ENCODE results near the gene PLEKHO1.
A peak's percentile ranks its signal among the peaks of the same experiment; 100 is the strongest.

PLEKHO1 gene, protein sequence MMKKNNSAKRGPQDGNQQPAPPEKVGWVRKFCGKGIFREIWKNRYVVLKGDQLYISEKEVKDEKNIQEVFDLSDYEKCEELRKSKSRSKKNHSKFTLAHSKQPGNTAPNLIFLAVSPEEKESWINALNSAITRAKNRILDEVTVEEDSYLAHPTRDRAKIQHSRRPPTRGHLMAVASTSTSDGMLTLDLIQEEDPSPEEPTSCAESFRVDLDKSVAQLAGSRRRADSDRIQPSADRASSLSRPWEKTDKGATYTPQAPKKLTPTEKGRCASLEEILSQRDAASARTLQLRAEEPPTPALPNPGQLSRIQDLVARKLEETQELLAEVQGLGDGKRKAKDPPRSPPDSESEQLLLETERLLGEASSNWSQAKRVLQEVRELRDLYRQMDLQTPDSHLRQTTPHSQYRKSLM

DNA sequence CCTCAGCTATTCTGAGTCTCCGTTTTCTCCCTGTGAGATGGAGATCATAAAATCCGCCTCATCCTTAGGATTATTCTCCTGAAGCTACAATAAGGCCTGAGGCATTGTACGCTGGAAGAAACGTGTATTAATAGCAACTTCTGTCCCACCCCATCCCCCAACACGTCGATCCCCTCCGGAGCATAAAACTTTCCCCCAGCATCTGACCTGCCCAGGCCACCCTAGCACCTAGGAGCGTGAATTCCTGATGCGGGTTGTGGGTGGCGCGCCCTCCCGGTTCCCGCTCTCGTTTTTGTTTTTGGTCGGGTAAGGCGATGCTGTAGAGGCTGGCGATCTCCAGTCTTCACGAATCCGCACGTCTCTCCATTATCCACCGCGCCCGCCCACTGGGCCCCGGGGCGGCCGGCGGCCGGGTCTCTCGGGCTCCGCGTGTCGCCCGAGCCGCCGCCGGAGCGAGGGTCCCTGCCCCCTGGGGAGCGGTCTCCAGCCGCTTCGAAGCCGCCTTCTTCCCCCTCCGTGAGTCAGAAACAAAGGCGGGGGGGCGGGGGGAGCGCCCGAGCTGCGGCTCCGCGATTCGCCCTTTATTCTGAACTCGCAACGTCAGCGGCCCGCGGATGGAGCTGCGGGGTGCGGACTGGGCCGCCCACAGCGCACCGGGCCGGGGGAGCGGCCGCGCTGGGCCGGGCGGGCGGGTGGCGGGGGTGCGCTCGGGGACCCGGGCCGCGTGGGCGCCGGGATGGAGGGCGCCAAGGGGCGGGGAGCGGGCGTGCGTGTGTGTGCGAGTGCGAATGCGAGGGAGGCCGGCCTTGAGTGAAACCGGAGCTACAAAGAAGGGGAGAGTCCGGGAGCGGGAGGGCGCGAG lies at the start of gene PLEKHO1:
Gene PLEKHO1 (plus strand): TSS at position 646 of the 862 bp plus-strand sequence. CDS start 342 bp downstream, outside the sequence.
- DNase-seq, result peak; percentile 90 to 97
- no peaks in the 10 kb centered on the region for H3K9me3 ChIP-seq
- peaks cover 0 to 40% (median 23%) of the 10 kb centered on the region in 4 donors for H3K4me1 ChIP-seq
- H3K4me3 ChIP-seq, result peak within 1 kb of the TSS; percentile 86 to 95
- peak within 1 kb of the TSS; percentile 98 for H3K27ac ChIP-seq
- no peak for TF ChIP-seq CTCF (IDR thresholded peaks at IDR 0.05)
- intact Hi-C loops (cut with DNase I; ENCODE audit: low total_unique reads), result loop anchor here (10.0 kb wide), 1 partner anchor 55 kb away; no protein-coding TSS in a partner anchor
- peaks cover 11 to 16% (median 16%) of the 10 kb centered on the region in 3 donors for H3K36me3 ChIP-seq
- H3K27me3 ChIP-seq, result no peaks in the 10 kb centered on the region

- intact Hi-C loops (cut with DNase I; ENCODE audit: low total_unique reads), result no loop called here
- no peak overlapping the region for H3K4me3 ChIP-seq
- no peak for DNase-seq
- peaks cover 27 to 30% (median 28%) of the 10 kb centered on the region in 3 donors for H3K36me3 ChIP-seq
- H3K4me1 ChIP-seq, result no peaks in the 10 kb centered on the region
- H3K27me3 ChIP-seq, result no peaks in the 10 kb centered on the region
- TF ChIP-seq CTCF (IDR thresholded peaks at IDR 0.05), result no peak
- H3K27ac ChIP-seq, result no peak overlapping the region
- H3K9me3 ChIP-seq, result no peaks in the 10 kb centered on the region
Observed at GRCh38 chr1:150102986-150103385, 46.7 kb upstream of the PLEKHO1 start.

GRCh38 chr1:150106341-150106740 lies 43.4 kb upstream of the PLEKHO1 start:
- TF ChIP-seq CTCF (IDR thresholded peaks at IDR 0.05), result no peak
- intact Hi-C loops (cut with DNase I; ENCODE audit: low total_unique reads), result no loop called here
- Histone ChIP-seq H3K4me3 (no peak overlapping the region), H3K4me1 (no peaks in the 10 kb centered on the region), H3K9me3 (no peaks in the 10 kb centered on the region), H3K27me3 (no peaks in the 10 kb centered on the region), H3K27ac (no peak overlapping the region), H3K36me3 (peaks cover 5 to 16% (median 7%) of the 10 kb centered on the region in 3 donors)
- DNase-seq, result no peak

DNA sequence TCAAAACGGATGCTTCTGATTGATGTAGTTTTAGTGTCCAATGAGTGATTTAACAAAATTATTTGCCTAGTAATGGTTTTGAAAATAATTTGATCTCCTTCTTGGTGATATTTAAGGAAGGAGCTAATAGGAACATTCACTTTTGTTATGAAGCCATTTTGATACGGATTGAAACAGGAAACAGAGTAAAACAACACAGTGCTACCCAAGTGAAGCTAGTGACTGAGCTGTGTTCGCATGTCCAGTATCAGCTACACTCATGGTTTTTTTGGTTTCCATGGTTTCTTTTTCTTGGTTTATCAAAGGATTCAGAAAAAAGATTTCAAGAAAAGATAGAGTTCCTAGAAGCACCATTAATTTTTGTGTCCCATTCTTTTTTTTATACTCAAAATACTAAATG lies 40.1 kb upstream of the PLEKHO1 start:
- Histone ChIP-seq H3K9me3 (no peaks in the 10 kb centered on the region), H3K4me1 (no peaks in the 10 kb centered on the region), H3K36me3 (peaks cover 17 to 41% (median 28%) of the 10 kb centered on the region in 3 donors), H3K27ac (no peak overlapping the region), H3K27me3 (no peaks in the 10 kb centered on the region), H3K4me3 (no peak overlapping the region)
- intact Hi-C loops (cut with DNase I; ENCODE audit: low total_unique reads), result no loop called here
- no peak for DNase-seq
- TF ChIP-seq CTCF (IDR thresholded peaks at IDR 0.05), result no peak

DNA sequence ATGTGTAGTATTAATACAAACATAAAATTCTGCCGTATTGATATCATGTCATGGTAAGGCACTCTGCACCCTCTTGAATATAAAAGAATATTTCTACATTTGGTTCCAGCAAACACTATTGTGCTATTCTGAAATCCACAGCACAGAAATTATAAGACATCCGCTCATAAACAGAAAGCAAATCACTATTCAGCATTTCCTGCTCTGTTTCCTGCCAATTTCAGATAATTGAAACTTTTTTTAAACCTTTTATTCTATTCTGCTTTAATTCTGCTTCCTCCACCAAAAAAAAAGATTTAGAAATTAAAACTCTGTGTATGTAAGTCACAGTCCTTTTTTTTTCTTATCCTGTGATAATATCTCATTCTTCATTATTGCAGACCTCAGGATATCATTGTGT lies 39.6 kb upstream of the PLEKHO1 start:
- no peaks in the 10 kb centered on the region for H3K4me1 ChIP-seq
- TF ChIP-seq CTCF (IDR thresholded peaks at IDR 0.05), result no peak
- H3K9me3 ChIP-seq, result peaks cover 0 to 5% (median 0%) of the 10 kb centered on the region in 3 donors
- no peaks in the 10 kb centered on the region for H3K27me3 ChIP-seq
- peaks cover 17 to 41% (median 33%) of the 10 kb centered on the region in 3 donors for H3K36me3 ChIP-seq
- no peak overlapping the region for H3K27ac ChIP-seq
- H3K4me3 ChIP-seq, result no peak overlapping the region
- DNase-seq, result no peak
- intact Hi-C loops (cut with DNase I; ENCODE audit: low total_unique reads), result no loop called here
